NCI-H748 treated with DMSO at 0.1 percent for 48 hours (cell line): Measurements from ENCODE around the gene COPZ1.
"Not testable (repeated sequence)": the region's sequence is repeated elsewhere in the genome, so short reads cannot be mapped to it uniquely, and the experiment has no call there.

Experiments used
- DNase-seq: peaks from one replicate; lab custom pipeline; 2025; lab: John Stamatoyannopoulos, UW

The COPZ1 gene

GRCh38 chr12:54324617-54325441 is at the start of gene COPZ1:
COPZ1 (plus strand) TSS chr12:54325131; CDS start chr12:54325164, 33 bp downstream.
- peak; percentile 100 for DNase-seq

GRCh38 chr12:54276368-54276767 is 48.6 kb upstream of the COPZ1 start:
- DNase-seq, result no peak

GRCh38 chr12:54277823-54278276 is 47.1 kb upstream of the COPZ1 start:
- DNase-seq, result no peak

- DNase-seq, result no peak
Observed at GRCh38 chr12:54279227-54279631, 45.7 kb upstream of the COPZ1 start.

- DNase-seq, result peak; percentile 99
Observed at GRCh38 chr12:54279632-54280467, 45.1 kb upstream of the COPZ1 start, which contains the start of gene CBX5. CBX5 (minus strand) TSS chr12:54280122; CDS start chr12:54257650, 22,472 bp downstream.

- peak; percentile 99 for DNase-seq
Observed at GRCh38 chr12:54280468-54281260, 44.3 kb upstream of the COPZ1 start, which contains the start of gene HNRNPA1. HNRNPA1 (plus strand) TSS chr12:54280726; CDS start chr12:54280808, 82 bp downstream.

- DNase-seq, result not testable (repeated sequence)
Observed at GRCh38 chr12:54281261-54281638, 43.7 kb upstream of the COPZ1 start.

GRCh38 chr12:54281694-54282093 is 43.2 kb upstream of the COPZ1 start:
- DNase-seq, result not testable (repeated sequence)

- DNase-seq, result no peak
Observed at GRCh38 chr12:54282949-54283593, 41.9 kb upstream of the COPZ1 start.

- not testable (repeated sequence) for DNase-seq
Observed at GRCh38 chr12:54284070-54284780, 40.7 kb upstream of the COPZ1 start.

- no peak for DNase-seq
Observed at GRCh38 chr12:54285150-54286041, 39.5 kb upstream of the COPZ1 start.

GRCh38 chr12:54286042-54287030 is 38.6 kb upstream of the COPZ1 start:
- DNase-seq, result no peak

- DNase-seq, result no peak
Observed at GRCh38 chr12:54287261-54288157, 37.4 kb upstream of the COPZ1 start.

GRCh38 chr12:54292083-54292930 is 32.6 kb upstream of the COPZ1 start:
- no peak for DNase-seq

- no peak for DNase-seq
Observed at GRCh38 chr12:54292931-54293241, 32.0 kb upstream of the COPZ1 start.

- peak; percentile 50 for DNase-seq
Observed at GRCh38 chr12:54294152-54294952, 30.6 kb upstream of the COPZ1 start.
